ENCODE data around the gene AGFG1. TPM values are rescaled to one million over a fixed set of nuclear protein-coding genes. Genes with fewer than 3 reads are reported as not detected.

The AGFG1 gene
- total RNA-seq, 1 donor from 2014 or later, result 49.5 TPM

DNA sequence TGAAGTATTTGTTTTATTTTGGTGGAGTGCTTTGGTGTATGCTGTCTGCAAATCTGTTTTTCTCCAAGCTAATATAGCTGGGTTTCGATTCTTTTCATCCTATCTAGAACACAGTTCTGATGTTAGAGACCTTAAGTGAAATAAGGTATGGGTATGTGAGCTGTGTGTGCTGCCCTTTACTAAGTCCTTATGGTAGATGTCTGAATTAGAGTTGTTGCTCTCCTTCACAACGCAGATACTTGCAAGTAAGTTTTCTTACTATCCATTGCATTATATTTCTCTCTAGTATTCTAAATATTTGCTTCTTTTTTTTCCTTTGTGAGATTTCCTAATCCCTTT is 38.6 kb downstream of the AGFG1 start:
- no peaks in the 10 kb centered on the region for H3K9me3 Mint-ChIP-seq (ENCODE audit: low read depth)
- no peak overlapping the region for H3K27ac Mint-ChIP-seq (ENCODE audit: unreplicated experiment)
- H3K4me1 Mint-ChIP-seq (ENCODE audit: low read depth), result peaks cover 61% of the 10 kb centered on the region
- TF ChIP-seq, protein P1, sequence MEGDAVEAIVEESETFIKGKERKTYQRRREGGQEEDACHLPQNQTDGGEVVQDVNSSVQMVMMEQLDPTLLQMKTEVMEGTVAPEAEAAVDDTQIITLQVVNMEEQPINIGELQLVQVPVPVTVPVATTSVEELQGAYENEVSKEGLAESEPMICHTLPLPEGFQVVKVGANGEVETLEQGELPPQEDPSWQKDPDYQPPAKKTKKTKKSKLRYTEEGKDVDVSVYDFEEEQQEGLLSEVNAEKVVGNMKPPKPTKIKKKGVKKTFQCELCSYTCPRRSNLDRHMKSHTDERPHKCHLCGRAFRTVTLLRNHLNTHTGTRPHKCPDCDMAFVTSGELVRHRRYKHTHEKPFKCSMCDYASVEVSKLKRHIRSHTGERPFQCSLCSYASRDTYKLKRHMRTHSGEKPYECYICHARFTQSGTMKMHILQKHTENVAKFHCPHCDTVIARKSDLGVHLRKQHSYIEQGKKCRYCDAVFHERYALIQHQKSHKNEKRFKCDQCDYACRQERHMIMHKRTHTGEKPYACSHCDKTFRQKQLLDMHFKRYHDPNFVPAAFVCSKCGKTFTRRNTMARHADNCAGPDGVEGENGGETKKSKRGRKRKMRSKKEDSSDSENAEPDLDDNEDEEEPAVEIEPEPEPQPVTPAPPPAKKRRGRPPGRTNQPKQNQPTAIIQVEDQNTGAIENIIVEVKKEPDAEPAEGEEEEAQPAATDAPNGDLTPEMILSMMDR (IDR thresholded peaks at IDR 0.05), result no peak
- no peak for DNase-seq (ENCODE audit: low spot score)
- no peaks in the 10 kb centered on the region for H3K27me3 Mint-ChIP-seq (ENCODE audit: low read depth)
- H3K36me3 Mint-ChIP-seq (ENCODE audit: low read depth), result no peaks in the 10 kb centered on the region
- H3K4me3 Mint-ChIP-seq (ENCODE audit: unreplicated experiment), result no peak overlapping the region

DNA sequence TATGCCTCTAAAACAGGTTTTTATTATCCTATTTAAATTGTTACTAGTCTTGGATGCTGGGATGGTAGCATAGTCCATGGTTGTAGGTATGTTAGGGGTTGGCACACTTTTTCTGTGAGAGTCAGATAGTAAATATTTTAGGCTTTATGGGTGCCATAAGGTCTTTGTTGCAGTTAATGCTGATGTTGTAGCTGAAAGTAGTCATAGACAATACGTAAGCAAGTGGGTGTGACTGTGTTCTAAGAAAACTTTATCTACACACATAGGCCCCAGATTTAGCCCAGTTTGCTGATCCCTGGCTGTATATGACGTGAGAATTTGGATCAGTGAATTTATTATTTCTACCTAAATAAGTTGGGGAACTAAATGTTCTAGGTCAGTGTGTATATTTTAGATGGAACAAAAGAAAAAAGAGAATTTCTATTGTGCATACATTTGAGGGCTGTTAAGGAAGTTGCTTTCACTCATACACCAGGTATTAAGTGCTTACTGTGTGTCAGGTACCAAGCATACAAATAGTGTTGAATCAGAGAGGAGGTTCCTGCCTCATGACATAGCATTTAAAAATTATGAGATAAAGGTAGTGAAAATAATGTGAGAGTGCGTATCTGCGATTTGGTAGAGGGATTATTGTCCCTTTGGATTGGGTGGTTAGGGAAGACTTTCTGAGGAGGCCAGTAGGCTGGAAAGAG is 39.4 kb downstream of the AGFG1 start:
- TF ChIP-seq, protein P1 (IDR thresholded peaks at IDR 0.05), result no peak
- Mint-ChIP-seq H3K9me3 (ENCODE audit: low read depth) (no peaks in the 10 kb centered on the region), H3K27ac (ENCODE audit: unreplicated experiment) (no peak overlapping the region), H3K27me3 (ENCODE audit: low read depth) (no peaks in the 10 kb centered on the region), H3K36me3 (ENCODE audit: low read depth) (no peaks in the 10 kb centered on the region), H3K4me1 (ENCODE audit: low read depth) (peaks cover 66% of the 10 kb centered on the region), H3K4me3 (ENCODE audit: unreplicated experiment) (no peak overlapping the region)
- DNase-seq (ENCODE audit: low spot score), result no peak

GRCh38 chr2:227511955-227512354 is 40.0 kb downstream of the AGFG1 start:
- peaks cover 65% of the 10 kb centered on the region for H3K4me1 Mint-ChIP-seq (ENCODE audit: low read depth)
- TF ChIP-seq, protein P1 (IDR thresholded peaks at IDR 0.05), result no peak
- H3K27ac Mint-ChIP-seq (ENCODE audit: unreplicated experiment), result no peak overlapping the region
- no peaks in the 10 kb centered on the region for H3K27me3 Mint-ChIP-seq (ENCODE audit: low read depth)
- H3K36me3 Mint-ChIP-seq (ENCODE audit: low read depth), result no peaks in the 10 kb centered on the region
- H3K4me3 Mint-ChIP-seq (ENCODE audit: unreplicated experiment), result no peak overlapping the region
- no peak for DNase-seq (ENCODE audit: low spot score)
- H3K9me3 Mint-ChIP-seq (ENCODE audit: low read depth), result no peaks in the 10 kb centered on the region

DNA sequence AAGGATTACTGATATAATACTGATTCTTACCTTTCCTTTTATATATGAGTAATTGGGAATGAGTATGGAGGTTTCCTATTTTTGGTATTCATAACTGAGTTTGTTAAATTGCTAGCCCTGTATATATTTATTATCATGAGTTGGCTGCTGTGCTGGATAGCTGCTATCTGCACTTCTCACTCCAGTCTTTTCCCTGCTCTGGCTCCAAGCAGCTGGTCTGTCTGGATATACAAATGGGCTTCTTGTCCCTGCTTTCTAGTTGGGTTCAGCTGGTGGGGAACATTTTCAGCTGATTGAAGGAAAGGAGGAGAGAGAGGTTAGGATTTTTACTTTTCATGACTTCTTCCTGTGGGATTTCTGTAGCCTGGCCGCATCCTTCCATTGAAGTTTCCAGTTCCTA is 41.2 kb downstream of the AGFG1 start:
- Mint-ChIP-seq H3K4me3 (ENCODE audit: unreplicated experiment) (no peak overlapping the region), H3K4me1 (ENCODE audit: low read depth) (peaks cover 73% of the 10 kb centered on the region), H3K27me3 (ENCODE audit: low read depth) (no peaks in the 10 kb centered on the region), H3K27ac (ENCODE audit: unreplicated experiment) (peak overlapping the region; percentile 39), H3K36me3 (ENCODE audit: low read depth) (no peaks in the 10 kb centered on the region), H3K9me3 (ENCODE audit: low read depth) (no peaks in the 10 kb centered on the region)
- TF ChIP-seq, protein P1 (IDR thresholded peaks at IDR 0.05), result no peak
- no peak for DNase-seq (ENCODE audit: low spot score)

DNA sequence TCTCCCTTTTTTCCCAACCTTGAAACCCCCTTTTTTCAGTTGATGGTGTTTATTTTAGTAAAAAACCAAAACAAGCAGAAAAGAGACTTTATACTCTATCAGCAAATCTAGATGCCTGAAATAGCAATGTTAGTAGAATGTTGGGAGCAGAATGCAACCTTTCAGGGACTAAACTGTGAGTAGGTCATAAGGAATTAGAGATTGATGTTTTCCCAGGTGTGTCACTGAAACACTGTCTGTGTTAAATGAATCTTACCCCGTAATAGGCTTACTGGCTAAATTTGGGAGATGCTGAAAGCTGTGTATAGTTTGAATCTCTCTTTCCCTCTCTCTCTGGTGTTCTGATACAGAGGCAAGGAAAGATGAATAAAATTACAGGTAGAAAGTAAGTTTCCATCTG is 43.8 kb downstream of the AGFG1 start:
- Mint-ChIP-seq H3K4me1 (ENCODE audit: low read depth) (peaks cover 69% of the 10 kb centered on the region), H3K36me3 (ENCODE audit: low read depth) (no peaks in the 10 kb centered on the region), H3K9me3 (ENCODE audit: low read depth) (no peaks in the 10 kb centered on the region), H3K4me3 (ENCODE audit: unreplicated experiment) (no peak overlapping the region), H3K27me3 (ENCODE audit: low read depth) (no peaks in the 10 kb centered on the region), H3K27ac (ENCODE audit: unreplicated experiment) (no peak overlapping the region)
- TF ChIP-seq, protein P1 (IDR thresholded peaks at IDR 0.05), result no peak
- no peak for DNase-seq (ENCODE audit: low spot score)
